Mesothelial cell of epicardium (in vitro differentiated cells): ENCODE data around the gene GRK4. TPM values are rescaled to one million over a fixed set of nuclear protein-coding genes. Genes with fewer than 3 reads are reported as not detected.
"Not testable (repeated sequence)": the region's sequence is repeated elsewhere in the genome, so short reads cannot be mapped to it uniquely, and the experiment has no call there.

Source experiments
- DNase-seq, 2 experiments: peaks; one replicate each; pipeline ENCODE4 v3.0.0; 2021; ENCODE audit warnings: low spot score in 2 of 2; ENCODE audit not compliant: unreplicated experiment in 2 of 2
- H3K27ac Mint-ChIP-seq: 2 replicates; pipeline ENCODE4 v1.8.0; 2021; ENCODE audit warnings: mixed read lengths
- H3K27me3 Mint-ChIP-seq: 2 replicates; pipeline ENCODE4 v1.8.0; 2021; ENCODE audit warnings: low read depth, mixed read lengths
- H3K36me3 Mint-ChIP-seq: 2 replicates; pipeline ENCODE4 v1.8.0; 2021; ENCODE audit warnings: mixed read lengths
- H3K4me1 Mint-ChIP-seq: 2 replicates; pipeline ENCODE4 v1.8.0; 2021; ENCODE audit warnings: mixed read lengths
- H3K4me3 Mint-ChIP-seq: 2 replicates; pipeline ENCODE4 v1.8.0; 2021; ENCODE audit warnings: mild to moderate bottlenecking, moderate library complexity, mixed read lengths
- H3K9me3 Mint-ChIP-seq: 2 replicates; pipeline ENCODE4 v1.8.0; 2021; ENCODE audit warnings: mixed read lengths
- total RNA-seq: library from RNA; stranded (reverse); gene quantifications from 3 replicates; pipeline ENCODE4 v1.2.1, GENCODE V29; 2021
- TF ChIP-seq, protein P1 (sequence below): fragments of 200-600 bp; sonication (generic); IDR thresholded peaks from one replicate; pipeline ENCODE4 v1.5.0; 2021; ENCODE audit warnings: antibody characterized with exemption; ENCODE audit not compliant: unreplicated experiment

Gene GRK4
- total RNA-seq, 1 donor from 2014 or later, result 18.4 TPM

- Mint-ChIP-seq H3K9me3 (no peaks in the 10 kb centered on the region), H3K27ac (no peak overlapping the region), H3K27me3 (no peaks in the 10 kb centered on the region), H3K4me3 (no peak overlapping the region), H3K4me1 (peaks cover 12% of the 10 kb centered on the region), H3K36me3 (peaks cover 6% of the 10 kb centered on the region)
- TF ChIP-seq, protein P1, sequence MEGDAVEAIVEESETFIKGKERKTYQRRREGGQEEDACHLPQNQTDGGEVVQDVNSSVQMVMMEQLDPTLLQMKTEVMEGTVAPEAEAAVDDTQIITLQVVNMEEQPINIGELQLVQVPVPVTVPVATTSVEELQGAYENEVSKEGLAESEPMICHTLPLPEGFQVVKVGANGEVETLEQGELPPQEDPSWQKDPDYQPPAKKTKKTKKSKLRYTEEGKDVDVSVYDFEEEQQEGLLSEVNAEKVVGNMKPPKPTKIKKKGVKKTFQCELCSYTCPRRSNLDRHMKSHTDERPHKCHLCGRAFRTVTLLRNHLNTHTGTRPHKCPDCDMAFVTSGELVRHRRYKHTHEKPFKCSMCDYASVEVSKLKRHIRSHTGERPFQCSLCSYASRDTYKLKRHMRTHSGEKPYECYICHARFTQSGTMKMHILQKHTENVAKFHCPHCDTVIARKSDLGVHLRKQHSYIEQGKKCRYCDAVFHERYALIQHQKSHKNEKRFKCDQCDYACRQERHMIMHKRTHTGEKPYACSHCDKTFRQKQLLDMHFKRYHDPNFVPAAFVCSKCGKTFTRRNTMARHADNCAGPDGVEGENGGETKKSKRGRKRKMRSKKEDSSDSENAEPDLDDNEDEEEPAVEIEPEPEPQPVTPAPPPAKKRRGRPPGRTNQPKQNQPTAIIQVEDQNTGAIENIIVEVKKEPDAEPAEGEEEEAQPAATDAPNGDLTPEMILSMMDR, result no peak
- no peak for DNase-seq
These were observed 7.9 kb downstream of the GRK4 start for GRCh38 chr4:2971275-2971674.

DNA sequence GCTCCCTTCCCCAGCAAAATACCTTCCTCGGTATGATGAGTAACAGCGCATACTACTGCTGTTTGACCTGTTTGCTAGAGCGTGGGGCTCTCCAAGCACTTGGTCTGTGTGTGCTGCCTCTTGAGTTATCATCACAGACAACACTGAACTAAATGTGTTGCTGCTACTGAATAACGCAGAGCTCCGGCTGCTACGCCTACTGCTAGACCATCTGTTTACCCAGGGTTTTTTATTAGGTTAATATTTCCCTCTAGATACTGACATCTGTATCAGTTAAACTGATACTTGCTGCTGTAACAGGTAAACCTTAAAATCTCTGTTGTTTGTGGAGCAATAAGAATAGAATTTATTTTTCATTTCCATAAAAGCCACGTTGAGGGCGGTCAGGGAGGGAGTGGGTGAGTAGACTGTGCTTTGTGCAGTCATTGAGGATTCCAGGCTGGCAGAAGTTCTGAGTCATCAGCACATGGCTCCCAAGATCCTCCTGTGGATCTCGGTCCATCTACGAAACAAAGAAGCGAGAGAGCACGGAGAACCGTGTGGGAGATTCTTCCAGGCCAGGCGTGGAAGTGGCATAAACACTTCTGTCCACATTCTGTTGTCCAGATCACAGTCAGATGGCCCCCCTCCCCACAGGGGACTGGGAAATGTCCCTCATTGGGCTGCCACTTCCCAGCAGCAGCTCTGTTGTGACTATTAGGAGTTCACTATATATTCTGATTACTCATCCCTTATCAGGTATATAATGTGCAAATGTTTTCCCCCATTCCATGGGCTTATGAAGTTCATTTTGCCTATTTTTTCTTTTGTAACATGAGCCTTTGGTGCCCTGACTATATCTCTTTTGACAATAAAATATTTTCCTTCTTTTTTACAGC is 14.1 kb downstream of the GRK4 start:
- TF ChIP-seq, protein P1, result no peak
- H3K36me3 Mint-ChIP-seq, result peaks cover 6% of the 10 kb centered on the region
- H3K27ac Mint-ChIP-seq, result no peak overlapping the region
- no peaks in the 10 kb centered on the region for H3K27me3 Mint-ChIP-seq
- no peak overlapping the region for H3K4me3 Mint-ChIP-seq
- no peaks in the 10 kb centered on the region for H3K9me3 Mint-ChIP-seq
- no peaks in the 10 kb centered on the region for H3K4me1 Mint-ChIP-seq
- DNase-seq, result no peak

DNA sequence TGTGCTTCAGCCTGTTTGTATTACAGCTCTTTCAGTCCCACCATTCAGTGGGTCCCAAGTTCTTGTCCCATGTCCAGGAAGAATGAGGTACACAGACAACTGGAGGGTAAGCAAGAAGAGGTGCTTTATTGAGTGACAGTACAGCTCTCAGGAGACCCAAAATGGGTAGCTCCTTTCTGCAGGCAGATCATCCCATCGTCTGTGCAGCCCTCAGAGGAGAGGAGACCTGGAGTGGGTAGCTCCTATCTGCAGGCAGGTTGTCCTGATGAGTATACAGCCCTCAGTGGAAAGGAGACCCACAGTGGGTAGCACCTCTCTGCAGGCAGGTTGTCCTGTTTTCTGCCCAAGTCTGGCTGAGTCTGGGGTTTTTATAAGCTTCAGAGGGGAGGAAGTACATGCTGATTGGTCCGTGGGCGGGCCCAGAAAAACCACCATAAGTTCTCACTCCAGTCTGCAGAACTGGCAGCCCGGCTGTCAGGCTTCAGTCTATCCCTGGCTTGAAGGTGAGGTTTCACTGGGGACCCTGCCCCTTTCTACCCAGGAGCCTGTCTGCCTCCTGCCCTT is 18.0 kb downstream of the GRK4 start:
- Mint-ChIP-seq H3K4me1 (no peaks in the 10 kb centered on the region), H3K27ac (no peak overlapping the region), H3K9me3 (peaks cover 5% of the 10 kb centered on the region), H3K4me3 (no peak overlapping the region), H3K36me3 (no peaks in the 10 kb centered on the region), H3K27me3 (peaks cover 6% of the 10 kb centered on the region)
- TF ChIP-seq, protein P1, result no peak
- no peak for DNase-seq

DNA sequence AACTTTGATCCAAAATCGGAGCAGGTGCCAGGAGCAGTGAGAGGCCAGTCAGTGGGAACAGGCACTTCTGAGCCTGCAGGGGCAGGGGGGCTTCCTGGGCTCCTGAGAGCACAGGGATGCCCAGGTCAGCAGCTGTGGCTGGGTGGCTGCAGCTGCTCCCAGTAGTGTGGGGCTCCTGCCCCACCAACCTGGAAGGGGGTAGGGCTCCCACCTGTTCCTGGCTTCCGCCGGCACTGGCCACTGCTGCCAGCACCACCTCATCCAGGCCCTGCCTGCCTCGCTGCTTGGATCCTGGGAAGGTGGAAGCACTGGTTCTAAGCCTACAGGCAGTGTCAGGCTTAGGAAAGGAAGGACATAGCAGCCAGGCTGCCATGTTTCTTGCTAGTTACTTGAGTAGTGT is 18.6 kb downstream of the GRK4 start:
- H3K9me3 Mint-ChIP-seq, result peaks cover 5% of the 10 kb centered on the region
- no peaks in the 10 kb centered on the region for H3K4me1 Mint-ChIP-seq
- TF ChIP-seq, protein P1, result no peak
- no peak for DNase-seq
- no peaks in the 10 kb centered on the region for H3K36me3 Mint-ChIP-seq
- no peak overlapping the region for H3K27ac Mint-ChIP-seq
- H3K27me3 Mint-ChIP-seq, result peaks cover 6% of the 10 kb centered on the region
- no peak overlapping the region for H3K4me3 Mint-ChIP-seq

GRCh38 chr4:2983715-2984114 is 20.3 kb downstream of the GRK4 start:
- not testable (repeated sequence) for H3K36me3 Mint-ChIP-seq, H3K27ac Mint-ChIP-seq, H3K27me3 Mint-ChIP-seq, H3K4me3 Mint-ChIP-seq, DNase-seq, H3K4me1 Mint-ChIP-seq, H3K9me3 Mint-ChIP-seq

DNA sequence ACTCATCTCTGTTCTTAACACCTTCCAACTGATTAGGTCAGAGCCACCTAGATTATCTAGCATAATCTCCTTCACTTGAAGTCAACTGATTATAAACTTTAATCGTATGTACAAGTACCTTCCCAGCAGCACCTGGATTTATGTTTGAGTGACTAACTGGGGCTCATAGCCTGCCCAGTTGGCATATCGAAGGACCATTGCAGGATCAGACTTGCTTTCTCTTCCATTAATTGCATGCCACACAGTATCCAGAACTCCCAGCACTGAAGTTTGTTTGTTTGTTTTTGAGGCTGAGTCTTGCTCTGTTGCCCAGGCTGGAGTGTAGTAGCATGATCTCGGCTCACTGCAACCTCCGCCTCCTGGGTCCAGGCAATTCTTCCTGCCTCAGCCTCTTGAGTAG is 27.9 kb downstream of the GRK4 start:
- Mint-ChIP-seq H3K4me3 (no peak overlapping the region), H3K27ac (no peak overlapping the region), H3K36me3 (peaks cover 1% of the 10 kb centered on the region), H3K4me1 (no peaks in the 10 kb centered on the region), H3K9me3 (no peaks in the 10 kb centered on the region), H3K27me3 (no peaks in the 10 kb centered on the region)
- TF ChIP-seq, protein P1, result no peak
- no peak for DNase-seq
